ENCODE data around the gene SCN4A.

The SCN4A gene

DNA sequence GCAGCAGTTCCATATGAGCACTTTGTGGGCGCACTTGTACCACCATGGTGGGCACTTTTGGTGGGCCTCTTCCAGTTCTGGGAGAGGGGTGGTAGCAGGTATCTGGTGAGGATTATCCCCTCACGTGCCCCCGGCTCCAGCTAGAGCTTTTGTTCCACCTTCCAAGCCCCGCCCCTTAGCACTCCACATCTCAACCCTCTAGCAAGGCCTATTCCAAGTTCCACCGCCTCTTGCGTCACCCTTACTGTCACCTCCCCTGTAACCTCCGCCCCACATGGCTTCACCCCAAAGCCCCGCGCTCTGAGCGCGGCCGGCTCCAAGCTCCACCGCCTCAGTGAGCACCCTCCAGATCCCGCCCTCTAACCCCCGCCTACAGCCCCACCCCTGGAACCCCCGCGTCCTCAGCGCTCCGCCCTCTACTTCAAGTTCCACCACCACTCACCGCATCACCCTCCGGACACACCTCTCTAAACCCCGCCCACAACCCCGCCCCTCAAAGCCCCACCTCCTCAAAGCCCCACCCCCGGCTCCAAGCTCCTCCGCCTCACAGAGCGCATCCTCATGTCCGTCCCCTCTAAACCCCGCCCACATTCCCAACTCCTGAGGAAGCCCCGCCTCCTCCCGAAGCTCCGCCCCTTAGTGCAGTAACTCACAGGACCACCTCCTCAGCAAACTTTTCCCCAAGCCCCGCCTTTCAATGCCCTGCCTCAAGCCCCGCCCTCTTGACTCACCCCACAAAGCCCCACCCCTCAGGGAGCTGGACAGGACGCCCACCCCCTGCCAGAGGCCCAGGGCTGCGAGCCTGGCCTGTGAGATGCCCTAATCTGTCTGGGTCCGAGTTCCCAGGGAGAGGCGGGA is 11.1 kb downstream of the SCN4A start:
- no peaks in the 10 kb centered on the region for H3K36me3 ChIP-seq (ENCODE audit: insufficient read depth, low read length)
- H2AFZ ChIP-seq (ENCODE audit: low read length): no peak overlapping the region
- H3K9ac ChIP-seq (ENCODE audit: low read length): peak overlapping the region; percentile 63
- H3K27me3 ChIP-seq (ENCODE audit: insufficient read depth, low read length): no peaks in the 10 kb centered on the region
- peak overlapping the region; percentile 92 for H3K4me2 ChIP-seq (ENCODE audit: low read length)
- TF ChIP-seq EZH2 (IDR thresholded peaks at IDR 0.05; ENCODE audit: borderline replicate concordance, low read length): no peak
- TF ChIP-seq, protein P1, sequence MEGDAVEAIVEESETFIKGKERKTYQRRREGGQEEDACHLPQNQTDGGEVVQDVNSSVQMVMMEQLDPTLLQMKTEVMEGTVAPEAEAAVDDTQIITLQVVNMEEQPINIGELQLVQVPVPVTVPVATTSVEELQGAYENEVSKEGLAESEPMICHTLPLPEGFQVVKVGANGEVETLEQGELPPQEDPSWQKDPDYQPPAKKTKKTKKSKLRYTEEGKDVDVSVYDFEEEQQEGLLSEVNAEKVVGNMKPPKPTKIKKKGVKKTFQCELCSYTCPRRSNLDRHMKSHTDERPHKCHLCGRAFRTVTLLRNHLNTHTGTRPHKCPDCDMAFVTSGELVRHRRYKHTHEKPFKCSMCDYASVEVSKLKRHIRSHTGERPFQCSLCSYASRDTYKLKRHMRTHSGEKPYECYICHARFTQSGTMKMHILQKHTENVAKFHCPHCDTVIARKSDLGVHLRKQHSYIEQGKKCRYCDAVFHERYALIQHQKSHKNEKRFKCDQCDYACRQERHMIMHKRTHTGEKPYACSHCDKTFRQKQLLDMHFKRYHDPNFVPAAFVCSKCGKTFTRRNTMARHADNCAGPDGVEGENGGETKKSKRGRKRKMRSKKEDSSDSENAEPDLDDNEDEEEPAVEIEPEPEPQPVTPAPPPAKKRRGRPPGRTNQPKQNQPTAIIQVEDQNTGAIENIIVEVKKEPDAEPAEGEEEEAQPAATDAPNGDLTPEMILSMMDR (IDR thresholded peaks at IDR 0.05; ENCODE audit: low read length): no peak
- H3K4me3 ChIP-seq (ENCODE audit: low read depth, low read length, poor library complexity, severe bottlenecking): peak overlapping the region; percentile 66
- H3K9me3 ChIP-seq (ENCODE audit: low read length): no peaks in the 10 kb centered on the region
- H3K9me2 ChIP-seq (ENCODE audit: low read depth, low read length): no peaks in the 10 kb centered on the region
- no peaks in the 10 kb centered on the region for H3K79me2 ChIP-seq (ENCODE audit: insufficient read depth, low read length)
- no peaks in the 10 kb centered on the region for H4K20me1 ChIP-seq (ENCODE audit: insufficient read depth, low read length)
- H3K27ac ChIP-seq (ENCODE audit: low read depth, low read length, poor library complexity, severe bottlenecking): no peak overlapping the region
- H3K4me1 ChIP-seq (ENCODE audit: insufficient read depth, low read length, severe bottlenecking): peaks cover 16% of the 10 kb centered on the region
- no peaks in the 10 kb centered on the region for H3F3A ChIP-seq (ENCODE audit: insufficient read depth, low read length)

DNA sequence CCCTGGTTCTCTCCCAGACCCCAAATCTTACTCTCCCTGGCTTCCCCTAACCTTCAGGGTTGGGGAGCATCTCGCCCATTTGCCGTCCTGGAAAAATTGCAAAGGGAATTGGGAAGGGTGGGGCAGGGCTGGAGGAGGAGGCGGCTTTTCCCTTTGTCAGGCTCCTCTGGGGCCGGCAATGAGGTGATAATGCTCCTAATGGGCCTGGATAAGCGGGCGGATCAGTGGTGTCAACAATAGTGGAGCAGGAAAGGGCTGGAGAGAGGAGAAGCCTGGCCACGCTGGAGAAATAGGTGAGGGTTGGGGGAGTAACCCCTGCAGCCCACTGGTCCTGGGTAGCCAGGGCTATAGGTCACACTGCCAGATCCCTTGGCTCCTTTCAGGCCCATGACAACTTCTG is 12.3 kb downstream of the SCN4A start:
- Histone ChIP-seq H3K36me3 (ENCODE audit: insufficient read depth, low read length) (no peaks in the 10 kb centered on the region), H4K20me1 (ENCODE audit: insufficient read depth, low read length) (no peaks in the 10 kb centered on the region), H3K4me2 (ENCODE audit: low read length) (peak overlapping the region; percentile 92), H3K4me1 (ENCODE audit: insufficient read depth, low read length, severe bottlenecking) (peaks cover 17% of the 10 kb centered on the region), H3K79me2 (ENCODE audit: insufficient read depth, low read length) (no peaks in the 10 kb centered on the region), H3F3A (ENCODE audit: insufficient read depth, low read length) (no peaks in the 10 kb centered on the region), H3K4me3 (ENCODE audit: low read depth, low read length, poor library complexity, severe bottlenecking) (peak overlapping the region; percentile 66), H3K27ac (ENCODE audit: low read depth, low read length, poor library complexity, severe bottlenecking) (no peak overlapping the region), H3K9me3 (ENCODE audit: low read length) (no peaks in the 10 kb centered on the region), H3K27me3 (ENCODE audit: insufficient read depth, low read length) (no peaks in the 10 kb centered on the region), H2AFZ (ENCODE audit: low read length) (no peak overlapping the region), H3K9ac (ENCODE audit: low read length) (peak overlapping the region; percentile 63; the same call in 1 of the 2 replicates), H3K9me2 (ENCODE audit: low read depth, low read length) (no peaks in the 10 kb centered on the region)
- TF ChIP-seq, protein P1 (IDR thresholded peaks at IDR 0.05; ENCODE audit: low read length): no peak
- TF ChIP-seq EZH2 (IDR thresholded peaks at IDR 0.05; ENCODE audit: borderline replicate concordance, low read length): no peak

DNA sequence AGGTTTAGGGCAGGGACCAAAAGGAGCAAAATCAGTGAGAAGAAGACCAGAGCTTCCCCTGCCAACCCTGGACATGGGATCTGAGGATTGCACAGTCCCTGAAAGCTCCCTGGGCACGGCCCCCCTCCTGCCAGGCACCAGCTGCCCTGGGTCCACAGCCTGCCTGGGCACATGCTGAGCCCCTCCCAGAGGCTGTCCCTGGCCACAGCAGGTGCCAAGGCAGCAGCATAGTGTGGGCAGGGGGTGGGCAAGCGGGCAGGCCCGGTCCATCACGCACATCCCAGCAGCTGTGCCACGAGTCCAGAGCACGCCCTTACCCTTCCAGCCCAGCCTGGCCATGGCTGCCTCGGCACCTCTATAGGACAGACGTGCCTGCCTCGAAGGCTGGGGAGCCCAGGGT is 12.7 kb downstream of the SCN4A start:
- Histone ChIP-seq H3K9ac (ENCODE audit: low read length) (no peak overlapping the region), H3K36me3 (ENCODE audit: insufficient read depth, low read length) (no peaks in the 10 kb centered on the region), H3K9me3 (ENCODE audit: low read length) (no peaks in the 10 kb centered on the region), H3K4me3 (ENCODE audit: low read depth, low read length, poor library complexity, severe bottlenecking) (peak overlapping the region; percentile 66), H3K4me1 (ENCODE audit: insufficient read depth, low read length, severe bottlenecking) (peaks cover 21% of the 10 kb centered on the region), H2AFZ (ENCODE audit: low read length) (no peak overlapping the region), H3K79me2 (ENCODE audit: insufficient read depth, low read length) (no peaks in the 10 kb centered on the region), H4K20me1 (ENCODE audit: insufficient read depth, low read length) (no peaks in the 10 kb centered on the region), H3K27me3 (ENCODE audit: insufficient read depth, low read length) (no peaks in the 10 kb centered on the region), H3F3A (ENCODE audit: insufficient read depth, low read length) (no peaks in the 10 kb centered on the region), H3K9me2 (ENCODE audit: low read depth, low read length) (no peaks in the 10 kb centered on the region), H3K27ac (ENCODE audit: low read depth, low read length, poor library complexity, severe bottlenecking) (no peak overlapping the region), H3K4me2 (ENCODE audit: low read length) (peak overlapping the region; percentile 92; the same call in 1 of the 2 replicates)
- no peak for TF ChIP-seq EZH2 (IDR thresholded peaks at IDR 0.05; ENCODE audit: borderline replicate concordance, low read length)
- TF ChIP-seq, protein P1 (IDR thresholded peaks at IDR 0.05; ENCODE audit: low read length): no peak

Measured in OCI-LY1 (cell line).